Epidermal melanocyte (primary cell): ENCODE results near the gene VPS16.
"Not testable (repeated sequence)": the region's sequence is repeated elsewhere in the genome, so short reads cannot be mapped to it uniquely, and the experiment has no call there.

Experiments used
- DNase-seq: peaks from one replicate; pipeline ENCODE4 v3.0.0; 2011; ENCODE audit warnings: low spot score; ENCODE audit not compliant: insufficient read length

Gene VPS16

GRCh38 chr20:2806351-2806701 is 34.2 kb upstream of the VPS16 start:
- no peak for DNase-seq

- DNase-seq: no peak
These were observed 33.5 kb upstream of the VPS16 start for GRCh38 chr20:2807019-2807418.

GRCh38 chr20:2807929-2808328 is 32.6 kb upstream of the VPS16 start:
- not testable (repeated sequence) for DNase-seq

- DNase-seq: no peak
These were observed 30.9 kb upstream of the VPS16 start for GRCh38 chr20:2809690-2810089.

GRCh38 chr20:2812189-2812588 is 28.4 kb upstream of the VPS16 start:
- DNase-seq: no peak

GRCh38 chr20:2814076-2814475 is 26.5 kb upstream of the VPS16 start:
- no peak for DNase-seq

- DNase-seq: peak; percentile 69
These were observed 25.9 kb upstream of the VPS16 start, which contains the start of gene C20orf141 for GRCh38 chr20:2814587-2815051. Gene C20orf141, plus strand, starts transcription at chr20:2814987. Its CDS starts 198 bp downstream, at chr20:2815185.

- no peak for DNase-seq
These were observed 25.2 kb upstream of the VPS16 start for GRCh38 chr20:2815242-2815900.

- DNase-seq: no peak
These were observed 24.4 kb upstream of the VPS16 start, which contains the start of gene TMEM239 for GRCh38 chr20:2816030-2816582. Gene TMEM239, plus strand, starts transcription at chr20:2816364. Its CDS starts 191 bp downstream, at chr20:2816555.

- DNase-seq: no peak
These were observed 23.8 kb upstream of the VPS16 start for GRCh38 chr20:2816583-2817340.

- no peak for DNase-seq
These were observed 23.2 kb upstream of the VPS16 start for GRCh38 chr20:2817341-2817726.

- no peak for DNase-seq
These were observed 22.5 kb upstream of the VPS16 start for GRCh38 chr20:2817891-2818595.

GRCh38 chr20:2820084-2820895 is 20.3 kb upstream of the VPS16 start:
- DNase-seq: no peak

- no peak for DNase-seq
These were observed 19.4 kb upstream of the VPS16 start for GRCh38 chr20:2820896-2821869.

GRCh38 chr20:2822073-2822472 is 18.5 kb upstream of the VPS16 start:
- no peak for DNase-seq

GRCh38 chr20:2825761-2826160 is 14.8 kb upstream of the VPS16 start:
- DNase-seq: no peak

- no peak for DNase-seq
These were observed 13.9 kb upstream of the VPS16 start for GRCh38 chr20:2826655-2827054.

- no peak for DNase-seq
These were observed 11.2 kb upstream of the VPS16 start for GRCh38 chr20:2829376-2829775.

GRCh38 chr20:2831206-2831605 is 9.3 kb upstream of the VPS16 start:
- DNase-seq: not testable (repeated sequence)

GRCh38 chr20:2833761-2834160 is 6.8 kb upstream of the VPS16 start:
- no peak for DNase-seq
